A673 (cell line): ENCODE data around the gene TARBP1. TPM values are rescaled to one million over a fixed set of nuclear protein-coding genes. Genes with fewer than 3 reads are reported as not detected.
A peak's percentile ranks its signal among the peaks of the same experiment; 100 is the strongest.

Source experiments
- BruUV-seq: library from RNA; stranded (reverse); fragments of 400-500 nt; replicated peaks from 2 replicates; lab custom pipeline; 2021; lab: Mats Ljungman, UMichigan
- CTCF ChIA-PET: fragments of 300-600 bp; sonication (Branson Sonifier 250); formaldehyde crosslinking; loops from one replicate; lab custom pipeline; 2022; ENCODE audit warnings: antibody characterized with exemption; lab: Charles Lee
- POLR2A ChIA-PET: fragments of 300-600 bp; sonication (Branson Sonifier 250); formaldehyde crosslinking; loops from one replicate; lab custom pipeline; 2022; ENCODE audit warnings: antibody characterized with exemption; ENCODE audit not compliant: low non-redundant PET; lab: Charles Lee
- DNase-seq: peaks from one replicate; pipeline ENCODE4 v3.0.0-alpha.2; 2015; ENCODE audit warnings: low spot score
- H3K27ac ChIP-seq: fragments of 200-600 bp; sonication (generic); 2 replicates; pipeline ENCODE4 v1.5.1; 2016; ENCODE audit warnings: mixed run types, low read depth, mild to moderate bottlenecking, mixed read lengths, antibody characterized with exemption, low read length; ENCODE audit not compliant: poor library complexity, severe bottlenecking
- H3K27me3 ChIP-seq: fragments of 200-600 bp; sonication (generic); replicated peaks from 2 replicates; pipeline ENCODE4 v1.6.1; 2017; ENCODE audit warnings: mixed run types, low read depth, mild to moderate bottlenecking, mixed read lengths, antibody characterized with exemption, low read length; ENCODE audit not compliant: insufficient read depth, poor library complexity
- H3K36me3 ChIP-seq: fragments of 200-600 bp; sonication (generic); 2 replicates; pipeline ENCODE4 v1.6.1; 2016; ENCODE audit warnings: mixed run types, mild to moderate bottlenecking, mixed read lengths, antibody characterized with exemption, low read length; ENCODE audit not compliant: insufficient read depth, poor library complexity, severe bottlenecking
- H3K4me1 ChIP-seq: fragments of 200-600 bp; sonication (generic); 2 replicates; pipeline ENCODE4 v1.6.1; 2017; ENCODE audit warnings: mixed run types, mild to moderate bottlenecking, mixed read lengths, antibody characterized with exemption, low read length; ENCODE audit not compliant: insufficient read depth, poor library complexity, severe bottlenecking
- H3K4me3 ChIP-seq: fragments of 200-600 bp; sonication (generic); 2 replicates; pipeline ENCODE4 v1.5.1; 2016; ENCODE audit warnings: low read depth, mixed run types, mild to moderate bottlenecking, mixed read lengths, low read length; ENCODE audit not compliant: poor library complexity, severe bottlenecking
- H3K9me3 ChIP-seq: fragments of 200-600 bp; sonication (generic); 2 replicates; pipeline ENCODE4 v1.6.1; 2016; ENCODE audit warnings: mixed run types, low read depth, mild to moderate bottlenecking, mixed read lengths, antibody characterized with exemption, low read length; ENCODE audit not compliant: poor library complexity, severe bottlenecking
- EZH2 ChIP-seq: fragments of 200-600 bp; sonication (generic); IDR thresholded peaks from 2 replicates; pipeline ENCODE4 v1.6.1; 2017; ENCODE audit warnings: borderline replicate concordance, low read depth, mild to moderate bottlenecking, mixed read lengths, antibody characterized with exemption, low read length; ENCODE audit not compliant: poor library complexity, severe bottlenecking
- intact Hi-C: fragments of 100-400 bp; cut with micrococcal nuclease; formaldehyde crosslinking; loops from one replicate; pipeline ENCODE4 v1.10.0; 2022; ENCODE audit not compliant: unreplicated experiment
- total RNA-seq: library from RNA; stranded (reverse); gene quantifications from 2 replicates; pipeline ENCODE4 v1.2.3, GENCODE V29; 2021
- TF ChIP-seq, protein P1 (sequence below): fragments of 300-800, 200-600 bp; sonication (generic); conservative IDR thresholded peaks from 2 replicates; pipeline ENCODE4 v1.5.1; 2017; ENCODE audit warnings: low read depth, mild to moderate bottlenecking, antibody characterized with exemption, low read length, moderate library complexity, mixed read lengths

TARBP1 gene
- total RNA-seq, 1 experiment from 2014 or later: 28.0 TPM

DNA sequence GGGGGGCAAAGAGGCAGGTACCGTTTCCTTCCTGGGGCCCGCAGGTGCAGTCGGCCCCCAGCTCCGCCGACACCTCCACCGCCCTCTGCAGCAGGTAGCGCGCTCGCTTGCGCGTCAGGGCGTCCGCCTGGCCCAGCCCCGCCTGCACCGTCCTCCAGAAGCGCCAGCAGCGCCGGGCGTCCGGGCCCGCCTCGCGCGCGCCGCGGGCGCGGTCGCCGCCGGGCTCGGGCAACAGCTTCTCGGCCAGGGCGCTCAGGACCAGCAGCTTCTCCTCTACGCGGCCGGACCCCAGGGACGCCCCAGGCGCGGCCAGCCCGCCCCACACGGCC, 863 bp downstream of the TARBP1 start:
- ChIA-PET CTCF (no interaction called here), POLR2A (no interaction called here)
- Histone ChIP-seq H3K27ac (peak overlapping the region; percentile 82), H3K4me3 (peak overlapping the region; percentile 61), H3K9me3 (no peaks in the 10 kb centered on the region), H3K4me1 (peaks cover 24% of the 10 kb centered on the region), H3K27me3 (peaks cover 9% of the 10 kb centered on the region), H3K36me3 (no peaks in the 10 kb centered on the region)
- TF ChIP-seq EZH2: no peak
- TF ChIP-seq, protein P1, sequence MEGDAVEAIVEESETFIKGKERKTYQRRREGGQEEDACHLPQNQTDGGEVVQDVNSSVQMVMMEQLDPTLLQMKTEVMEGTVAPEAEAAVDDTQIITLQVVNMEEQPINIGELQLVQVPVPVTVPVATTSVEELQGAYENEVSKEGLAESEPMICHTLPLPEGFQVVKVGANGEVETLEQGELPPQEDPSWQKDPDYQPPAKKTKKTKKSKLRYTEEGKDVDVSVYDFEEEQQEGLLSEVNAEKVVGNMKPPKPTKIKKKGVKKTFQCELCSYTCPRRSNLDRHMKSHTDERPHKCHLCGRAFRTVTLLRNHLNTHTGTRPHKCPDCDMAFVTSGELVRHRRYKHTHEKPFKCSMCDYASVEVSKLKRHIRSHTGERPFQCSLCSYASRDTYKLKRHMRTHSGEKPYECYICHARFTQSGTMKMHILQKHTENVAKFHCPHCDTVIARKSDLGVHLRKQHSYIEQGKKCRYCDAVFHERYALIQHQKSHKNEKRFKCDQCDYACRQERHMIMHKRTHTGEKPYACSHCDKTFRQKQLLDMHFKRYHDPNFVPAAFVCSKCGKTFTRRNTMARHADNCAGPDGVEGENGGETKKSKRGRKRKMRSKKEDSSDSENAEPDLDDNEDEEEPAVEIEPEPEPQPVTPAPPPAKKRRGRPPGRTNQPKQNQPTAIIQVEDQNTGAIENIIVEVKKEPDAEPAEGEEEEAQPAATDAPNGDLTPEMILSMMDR: no peak
- DNase-seq: peak; percentile 54
- intact Hi-C loops: loop anchor here (1.0 kb wide), 1 partner anchor 363 kb away; no protein-coding TSS in a partner anchor
- no TSS peak for BruUV-seq

DNA sequence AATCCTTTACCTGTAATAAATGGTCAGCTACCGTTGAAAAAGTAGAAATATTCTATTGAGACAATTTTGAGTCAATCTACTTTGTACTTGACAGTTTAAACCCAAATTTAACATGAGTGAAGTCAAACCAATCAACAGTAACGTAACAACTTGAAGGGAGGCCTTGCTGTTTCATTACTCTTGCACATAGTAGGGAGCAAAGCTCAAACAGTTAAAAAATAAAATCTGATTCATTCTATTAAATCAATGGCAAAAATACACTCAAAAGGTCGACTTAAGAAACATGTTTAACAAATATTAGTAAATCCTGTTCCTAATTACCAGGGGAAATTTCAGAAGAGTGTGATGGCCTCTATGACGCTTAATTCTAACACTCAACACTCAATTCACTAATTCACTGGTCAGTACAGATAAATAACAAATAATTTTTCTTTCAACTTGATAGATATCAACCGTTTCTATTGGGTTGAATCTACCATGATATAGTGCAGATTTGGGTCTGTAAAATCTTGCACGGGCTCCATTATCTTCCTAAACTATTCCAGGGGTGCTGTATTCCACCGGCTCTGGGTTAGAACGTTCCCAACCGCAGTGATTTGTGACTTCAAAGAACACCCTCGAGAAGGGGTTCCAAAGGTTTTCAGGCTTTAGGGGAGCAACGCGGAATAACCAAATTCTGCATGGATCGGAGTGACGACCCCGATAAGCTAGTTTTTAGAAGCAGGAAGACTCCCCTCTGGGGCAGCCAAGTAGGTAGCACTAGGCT, 1.4 kb downstream of the TARBP1 start:
- BruUV-seq: TSS peak; percentile 25
- peak overlapping the region; percentile 82 for H3K27ac ChIP-seq

GRCh38 chr1:234476172-234476571, 2.8 kb downstream of the TARBP1 start:
- no peak overlapping the region for H3K27ac ChIP-seq
- H3K27me3 ChIP-seq: no peaks in the 10 kb centered on the region
- no peaks in the 10 kb centered on the region for H3K9me3 ChIP-seq
- no peak overlapping the region for H3K4me3 ChIP-seq
- no peaks in the 10 kb centered on the region for H3K36me3 ChIP-seq
- no peak for TF ChIP-seq EZH2
- TF ChIP-seq, protein P1: no peak
- DNase-seq: no peak
- peaks cover 33% of the 10 kb centered on the region for H3K4me1 ChIP-seq
- intact Hi-C loops: no loop called here
- POLR2A ChIA-PET: no interaction called here
- BruUV-seq: no TSS peak
- CTCF ChIA-PET: no interaction called here

More for the DNA sequence above, 1.4 kb downstream of the TARBP1 start:
- ChIA-PET CTCF (no interaction called here), POLR2A (no interaction called here)
- intact Hi-C loops: loop anchor here (1.0 kb wide), 1 partner anchor 362 kb away; no protein-coding TSS in a partner anchor
- Histone ChIP-seq H3K4me3 (peak overlapping the region; percentile 61), H3K27me3 (peaks cover 6% of the 10 kb centered on the region), H3K4me1 (peaks cover 30% of the 10 kb centered on the region), H3K36me3 (no peaks in the 10 kb centered on the region), H3K9me3 (no peaks in the 10 kb centered on the region)
- no peak for DNase-seq
- no peak for TF ChIP-seq EZH2
- TF ChIP-seq, protein P1: no peak
